Muscle layer of duodenum (tissue), 2 donors: ENCODE results near the gene ACTN4.

ENCODE experiments used
- H3K27ac ChIP-seq: one replicate; pipeline ENCODE4 v1.7.0; 2013; ENCODE audit warnings: mild to moderate bottlenecking, low read length
- H3K27me3 ChIP-seq: one replicate; pipeline ENCODE4 v1.7.0; 2013; ENCODE audit warnings: low read depth, mild to moderate bottlenecking, control low read depth, low read length
- H3K36me3 ChIP-seq, 2 donors: one replicate each; pipeline ENCODE4 v1.7.0; 2013; ENCODE audit warnings: low read length in 2 of 2, control low read depth in 1 of 2, mild to moderate bottlenecking in 1 of 2; ENCODE audit not compliant: insufficient read depth in 2 of 2, control insufficient read depth in 1 of 2
- H3K4me1 ChIP-seq, 2 donors: one replicate each; pipeline ENCODE4 v1.7.0; 2013; ENCODE audit warnings: low read length in 2 of 2, mild to moderate bottlenecking in 2 of 2, control low read depth in 1 of 2, moderate library complexity in 1 of 2; ENCODE audit not compliant: insufficient read depth in 2 of 2, control insufficient read depth in 1 of 2
- H3K4me3 ChIP-seq, 2 donors: one replicate each; pipeline ENCODE4 v1.7.0; 2013; ENCODE audit warnings: low read length in 2 of 2, low read depth in 1 of 2, mild to moderate bottlenecking in 1 of 2
- H3K9me3 ChIP-seq, 2 donors: one replicate each; pipeline ENCODE4 v1.7.0; 2013; ENCODE audit warnings: low read length in 2 of 2, control low read depth in 1 of 2, mild to moderate bottlenecking in 1 of 2; ENCODE audit not compliant: control insufficient read depth in 1 of 2
- donor health status: healthy.

Gene ACTN4

DNA sequence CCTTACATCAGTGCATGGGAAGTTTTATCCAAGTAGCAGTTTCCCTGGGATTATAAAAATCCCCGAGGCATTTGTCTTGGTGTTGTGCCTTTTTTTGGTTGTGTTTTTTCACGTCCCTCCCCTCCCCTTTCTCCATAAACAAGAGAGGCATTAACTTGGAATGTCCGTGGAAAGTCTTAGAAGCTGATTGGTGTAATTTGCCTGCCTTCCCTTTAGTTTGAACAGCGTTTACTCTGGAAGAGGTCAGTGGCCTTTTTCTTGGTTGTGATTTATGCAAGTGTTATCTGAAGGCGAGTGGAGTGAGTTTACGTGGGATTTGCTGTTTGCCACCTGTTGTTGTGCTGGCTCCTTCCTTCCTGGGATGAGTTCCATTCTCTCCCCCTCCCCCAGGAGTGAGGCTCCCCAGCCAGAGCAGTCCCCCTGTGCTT lies 7.2 kb downstream of the ACTN4 start:
- no peaks in the 10 kb centered on the region for H3K27me3 ChIP-seq
- peaks cover 0 to 20% of the 10 kb centered on the region in 2 donors for H3K36me3 ChIP-seq
- no peaks in the 10 kb centered on the region for H3K9me3 ChIP-seq
- H3K4me1 ChIP-seq = peaks cover 61 to 82% of the 10 kb centered on the region in 2 donors
- H3K27ac ChIP-seq = peak overlapping the region; percentile 78
- peak overlapping the region in 1 of 2 donors; percentile 9 for H3K4me3 ChIP-seq

- Histone ChIP-seq H3K4me3 (peak overlapping the region in 1 of 2 donors; percentile 9), H3K4me1 (peaks cover 63 to 80% of the 10 kb centered on the region in 2 donors)
Observed at GRCh38 chr19:38655148-38655824, 7.8 kb downstream of the ACTN4 start.

DNA sequence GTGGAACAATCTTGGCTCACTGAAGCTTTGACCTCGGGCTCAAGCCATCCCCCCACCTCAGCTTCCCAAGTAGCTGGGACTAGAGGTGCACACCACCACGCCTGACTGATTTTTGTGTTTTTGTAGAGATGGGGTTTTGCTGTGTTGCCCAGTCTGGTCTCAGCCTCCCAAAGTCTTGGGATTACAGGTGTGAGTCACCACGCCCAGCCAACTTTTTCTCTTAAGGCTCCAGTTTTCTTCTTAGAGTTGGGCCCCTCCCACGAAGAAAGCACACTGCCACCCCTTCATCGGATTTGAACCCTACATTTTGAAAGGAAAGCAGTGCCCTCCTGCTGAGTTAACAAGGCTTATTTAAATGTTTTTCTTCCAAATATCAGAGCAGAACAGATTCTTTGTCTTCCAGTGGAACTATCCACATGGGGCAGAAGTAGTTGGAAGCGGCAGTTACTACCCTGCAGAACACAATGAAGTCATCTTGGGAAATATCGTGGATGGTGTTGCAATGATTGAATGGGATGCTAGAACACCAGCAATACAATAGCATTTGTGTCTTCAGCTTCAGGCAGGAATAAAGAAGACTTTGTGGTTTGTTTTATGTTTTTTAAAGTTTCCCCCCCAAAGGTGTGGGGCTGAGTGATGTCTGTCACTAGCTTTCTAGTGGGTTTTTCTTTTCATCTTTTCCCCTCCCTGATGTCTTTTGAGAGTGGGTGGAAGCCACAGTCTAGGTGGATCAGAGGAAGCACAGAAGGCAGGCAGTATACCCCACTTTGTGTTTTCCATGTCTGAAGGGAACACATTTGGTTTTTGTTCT lies 8.9 kb downstream of the ACTN4 start:
- peaks cover 62 to 77% of the 10 kb centered on the region in 2 donors for H3K4me1 ChIP-seq
- peak overlapping the region; percentile 78 for H3K27ac ChIP-seq
- H3K4me3 ChIP-seq = no peak overlapping the region
- H3K9me3 ChIP-seq = no peaks in the 10 kb centered on the region
- peaks cover 0 to 20% of the 10 kb centered on the region in 2 donors for H3K36me3 ChIP-seq
- no peaks in the 10 kb centered on the region for H3K27me3 ChIP-seq

More at GRCh38 chr19:38655148-38655824, 7.8 kb downstream of the ACTN4 start:
- Histone ChIP-seq H3K9me3 (no peaks in the 10 kb centered on the region), H3K36me3 (peaks cover 0 to 20% of the 10 kb centered on the region in 2 donors), H3K27ac (peak overlapping the region; percentile 78), H3K27me3 (no peaks in the 10 kb centered on the region)

DNA sequence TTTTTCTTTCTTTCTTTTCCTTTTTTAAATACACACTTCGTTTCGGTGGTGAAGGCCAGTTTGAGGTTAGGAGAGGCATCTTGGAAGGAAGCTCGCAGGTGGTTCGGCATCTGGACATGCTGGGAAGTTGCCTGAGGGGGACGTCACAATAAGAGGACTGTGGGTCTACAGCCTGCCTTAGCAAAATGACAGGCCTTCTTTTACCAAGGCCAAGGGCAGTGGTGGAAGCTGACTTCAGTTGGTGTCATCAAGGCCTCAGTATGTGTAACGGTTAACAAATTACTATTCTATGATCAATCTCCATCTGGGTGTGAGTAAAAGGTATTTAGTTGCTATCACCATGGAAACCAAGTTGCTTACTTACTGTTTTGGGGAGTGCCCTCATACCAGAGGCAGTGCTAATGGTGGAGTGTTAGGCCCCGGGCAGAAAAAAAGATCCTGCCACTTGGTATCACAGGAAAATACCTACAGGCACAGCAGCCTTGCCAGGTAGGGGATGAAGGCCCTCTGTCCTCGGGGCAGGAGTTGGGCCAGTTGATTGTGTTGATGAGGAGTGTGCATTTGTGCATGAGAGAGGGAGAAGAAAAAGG lies 10.3 kb downstream of the ACTN4 start:
- Histone ChIP-seq H3K27me3 (no peaks in the 10 kb centered on the region), H3K4me3 (no peak overlapping the region), H3K4me1 (peaks cover 62 to 75% of the 10 kb centered on the region in 2 donors)

GRCh38 chr19:38658462-38659306 lies 11.2 kb downstream of the ACTN4 start:
- peaks cover 0 to 20% of the 10 kb centered on the region in 2 donors for H3K36me3 ChIP-seq
- peak overlapping the region; percentile 98 for H3K27ac ChIP-seq
- H3K27me3 ChIP-seq = no peaks in the 10 kb centered on the region
- H3K4me3 ChIP-seq = no peak overlapping the region
- H3K9me3 ChIP-seq = no peaks in the 10 kb centered on the region
- peaks cover 60 to 76% of the 10 kb centered on the region in 2 donors for H3K4me1 ChIP-seq

More for the DNA sequence above, 10.3 kb downstream of the ACTN4 start:
- Histone ChIP-seq H3K9me3 (no peaks in the 10 kb centered on the region), H3K36me3 (peaks cover 0 to 20% of the 10 kb centered on the region in 2 donors), H3K27ac (peak overlapping the region; percentile 98)

DNA sequence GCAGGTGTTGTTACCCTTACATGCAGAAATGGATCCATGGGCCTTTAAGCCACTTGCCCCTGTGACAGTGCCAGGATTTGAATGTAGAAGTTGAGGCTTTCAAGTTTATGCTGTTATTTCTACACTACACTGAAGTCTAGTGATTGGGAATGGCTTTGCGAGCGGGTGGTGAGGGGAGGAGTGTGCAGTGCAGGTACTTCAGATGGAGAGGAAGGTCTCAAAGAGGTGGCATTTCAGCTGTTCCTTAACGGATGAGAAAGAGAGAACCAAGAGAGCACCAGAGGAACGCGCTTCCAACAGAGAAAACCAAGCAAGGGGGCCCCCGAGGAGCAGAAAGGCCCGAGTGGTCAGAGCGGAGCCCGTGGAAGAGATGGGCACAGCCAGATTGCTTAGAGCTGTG lies 13.3 kb downstream of the ACTN4 start:
- Histone ChIP-seq H3K36me3 (peaks cover 0 to 20% of the 10 kb centered on the region in 2 donors), H3K4me3 (no peak overlapping the region), H3K27me3 (no peaks in the 10 kb centered on the region), H3K4me1 (peaks cover 68 to 77% of the 10 kb centered on the region in 2 donors), H3K9me3 (no peaks in the 10 kb centered on the region), H3K27ac (peak overlapping the region; percentile 73)

- Histone ChIP-seq H3K36me3 (peaks cover 0 to 20% of the 10 kb centered on the region in 2 donors), H3K4me3 (no peak overlapping the region), H3K27ac (peak overlapping the region; percentile 73), H3K4me1 (peaks cover 72 to 78% of the 10 kb centered on the region in 2 donors), H3K27me3 (no peaks in the 10 kb centered on the region), H3K9me3 (no peaks in the 10 kb centered on the region)
Observed at GRCh38 chr19:38661136-38661535, 13.7 kb downstream of the ACTN4 start.

DNA sequence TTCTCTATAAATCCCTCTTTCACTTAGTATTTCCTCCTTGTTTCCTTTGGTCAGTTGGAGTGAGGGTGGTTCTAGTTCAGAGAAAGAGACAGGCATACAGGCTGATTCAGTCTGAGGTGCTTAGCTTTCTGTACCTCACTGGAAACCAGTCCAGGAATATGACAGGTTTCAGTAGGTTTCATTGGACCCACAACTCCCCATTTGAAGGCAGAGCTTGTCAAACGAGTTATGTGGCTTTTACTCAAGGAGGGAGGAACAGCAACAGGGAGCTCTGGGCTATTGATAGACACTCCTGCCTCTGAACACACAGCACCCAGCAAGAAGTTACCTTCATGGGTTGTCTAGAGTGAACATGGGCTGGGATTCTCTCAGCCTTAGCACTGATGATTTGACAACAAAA lies 14.5 kb downstream of the ACTN4 start:
- H3K27me3 ChIP-seq = no peaks in the 10 kb centered on the region
- peaks cover 75 to 78% of the 10 kb centered on the region in 2 donors for H3K4me1 ChIP-seq
- H3K9me3 ChIP-seq = no peaks in the 10 kb centered on the region
- H3K36me3 ChIP-seq = peaks cover 0 to 20% of the 10 kb centered on the region in 2 donors
- H3K4me3 ChIP-seq = no peak overlapping the region
- H3K27ac ChIP-seq = peak overlapping the region; percentile 68

DNA sequence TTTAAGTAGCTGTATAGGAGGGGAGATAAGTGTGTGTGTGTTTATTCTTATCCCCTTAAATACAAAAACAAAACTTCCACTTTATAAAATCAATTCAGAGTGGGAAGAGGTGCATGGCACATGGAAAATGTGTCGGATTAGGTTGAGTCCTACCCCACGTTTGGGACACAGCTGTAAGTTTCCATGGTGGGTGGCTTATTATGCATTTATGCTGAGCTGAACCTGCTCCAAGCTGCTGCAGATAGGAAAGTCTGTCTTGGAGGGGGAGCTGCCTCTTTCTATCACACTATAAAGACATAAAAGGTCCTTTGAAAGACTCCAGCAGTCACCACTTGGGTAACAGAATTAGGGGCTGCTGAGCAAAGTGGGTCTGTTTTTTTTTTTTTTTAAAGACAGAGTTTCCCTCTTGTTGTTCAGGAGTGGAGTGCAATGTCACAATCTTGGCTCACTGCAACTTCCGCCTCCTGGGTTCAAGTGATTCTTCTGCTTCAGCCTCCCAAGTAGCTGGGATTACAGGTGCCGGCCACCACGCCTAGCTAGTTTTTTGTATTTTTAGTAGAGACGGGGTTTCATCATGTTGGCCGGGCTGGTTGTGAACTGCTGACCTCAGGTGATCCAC lies 15.2 kb downstream of the ACTN4 start:
- Histone ChIP-seq H3K4me3 (no peak overlapping the region), H3K9me3 (no peaks in the 10 kb centered on the region), H3K36me3 (peaks cover 0 to 20% of the 10 kb centered on the region in 2 donors), H3K27ac (peak overlapping the region; percentile 68), H3K4me1 (peaks cover 77 to 78% of the 10 kb centered on the region in 2 donors), H3K27me3 (no peaks in the 10 kb centered on the region)

DNA sequence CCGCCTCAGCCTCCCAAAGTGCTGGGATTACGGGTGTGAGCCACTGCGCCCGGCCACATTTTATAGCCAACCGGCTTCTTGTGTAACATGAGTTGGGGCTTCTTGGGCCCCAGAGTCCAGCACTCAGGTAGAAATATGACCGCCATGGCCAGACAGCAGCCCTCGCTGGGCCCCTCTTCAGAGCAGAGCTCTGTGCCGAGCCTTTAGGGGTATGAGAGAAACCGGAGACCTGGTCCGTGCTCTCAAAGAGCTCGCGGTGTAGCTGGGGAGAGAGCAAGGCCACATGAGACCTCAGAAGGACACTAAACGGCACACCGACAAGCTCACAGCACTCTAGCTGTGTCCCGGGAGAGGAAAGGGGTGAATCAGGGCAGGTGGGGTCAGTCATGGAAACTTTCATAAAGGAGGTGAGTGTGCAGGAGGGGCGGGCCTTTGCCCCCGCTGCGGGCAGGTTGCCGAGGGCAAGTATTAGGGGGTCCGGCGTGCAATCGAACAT lies 15.8 kb downstream of the ACTN4 start:
- Histone ChIP-seq H3K4me3 (no peak overlapping the region), H3K9me3 (no peaks in the 10 kb centered on the region), H3K27me3 (no peaks in the 10 kb centered on the region), H3K4me1 (peaks cover 72 to 78% of the 10 kb centered on the region in 2 donors), H3K36me3 (peaks cover 0 to 15% of the 10 kb centered on the region in 2 donors), H3K27ac (peak overlapping the region; percentile 93)
